ENCODE data around the gene ASB14.

Gene ASB14

DNA sequence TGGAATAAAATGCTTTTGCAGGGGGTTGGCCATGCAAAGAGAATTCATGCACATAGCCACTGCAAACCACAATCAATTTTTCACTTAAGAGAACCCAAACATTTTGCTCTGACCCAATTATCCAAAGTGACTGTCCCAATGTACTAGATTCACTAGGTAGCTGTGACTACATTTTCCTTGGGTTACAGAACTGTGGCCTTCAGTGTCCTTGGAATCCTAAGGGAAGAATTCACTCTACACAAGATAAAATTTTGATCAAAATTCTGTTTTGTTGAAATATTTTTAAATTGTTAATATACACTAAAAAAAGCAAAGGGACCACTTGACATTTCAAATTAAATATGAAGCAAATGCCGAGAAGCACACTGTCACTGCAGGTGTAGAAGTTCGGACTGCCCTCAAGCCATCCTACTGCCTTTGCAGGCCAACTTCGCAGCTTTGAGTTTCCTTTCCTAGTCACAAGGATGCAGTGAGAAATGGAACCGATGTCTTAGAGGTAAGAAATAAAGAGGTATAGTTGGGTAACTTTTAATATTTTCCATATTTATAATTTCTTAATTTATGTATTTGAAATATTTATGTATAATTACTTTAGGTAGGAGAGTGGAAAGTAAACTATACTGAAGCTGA is 527 bp upstream of the ASB14 start:
- Histone ChIP-seq H3K9ac (ENCODE audit: low read length) (no peak overlapping the region), H3K36me3 (ENCODE audit: insufficient read depth, low read length) (no peaks in the 10 kb centered on the region), H3K4me3 (ENCODE audit: low read depth in 1 of 2, low read length in 2 of 2) (no peak overlapping the region), H3K9me3 (ENCODE audit: low read length) (no peaks in the 10 kb centered on the region), H3K27me3 (ENCODE audit: control insufficient read depth in 1 of 2, insufficient read depth in 2 of 2, low read length in 2 of 2) (no peaks in the 10 kb centered on the region), H3K27ac (ENCODE audit: low read depth, low read length) (no peak overlapping the region), H3K4me1 (ENCODE audit: insufficient read depth, low read length) (no peaks in the 10 kb centered on the region)

DNA sequence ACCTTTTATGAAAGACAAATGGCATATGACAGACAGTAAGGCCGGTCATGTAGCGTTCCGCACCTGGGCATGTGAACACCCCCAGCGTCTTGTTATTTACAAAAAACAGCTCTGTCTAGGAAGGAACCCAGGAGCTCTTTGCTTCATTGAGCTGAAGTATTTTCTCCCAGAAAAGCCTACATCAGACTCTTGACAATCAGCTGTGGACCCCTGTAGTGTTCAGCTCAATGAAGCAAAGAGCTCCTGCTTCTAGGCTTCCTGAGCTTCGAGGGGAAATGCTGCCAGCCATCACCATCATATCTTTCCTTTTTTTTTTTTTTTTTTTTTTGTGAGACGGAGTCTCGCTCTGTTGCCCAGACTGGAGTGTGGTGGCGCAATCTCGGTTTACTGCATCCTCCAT is 4.1 kb downstream of the ASB14 start:
- no peaks in the 10 kb centered on the region for H3K27me3 ChIP-seq (ENCODE audit: control insufficient read depth in 1 of 2, insufficient read depth in 2 of 2, low read length in 2 of 2)
- H3K36me3 ChIP-seq (ENCODE audit: insufficient read depth, low read length) = no peaks in the 10 kb centered on the region
- no peak overlapping the region for H3K27ac ChIP-seq (ENCODE audit: low read depth, low read length)
- H3K9me3 ChIP-seq (ENCODE audit: low read length) = no peaks in the 10 kb centered on the region
- H3K4me3 ChIP-seq (ENCODE audit: low read depth in 1 of 2, low read length in 2 of 2) = no peak overlapping the region
- H3K9ac ChIP-seq (ENCODE audit: low read length) = no peak overlapping the region
- no peaks in the 10 kb centered on the region for H3K4me1 ChIP-seq (ENCODE audit: insufficient read depth, low read length)

DNA sequence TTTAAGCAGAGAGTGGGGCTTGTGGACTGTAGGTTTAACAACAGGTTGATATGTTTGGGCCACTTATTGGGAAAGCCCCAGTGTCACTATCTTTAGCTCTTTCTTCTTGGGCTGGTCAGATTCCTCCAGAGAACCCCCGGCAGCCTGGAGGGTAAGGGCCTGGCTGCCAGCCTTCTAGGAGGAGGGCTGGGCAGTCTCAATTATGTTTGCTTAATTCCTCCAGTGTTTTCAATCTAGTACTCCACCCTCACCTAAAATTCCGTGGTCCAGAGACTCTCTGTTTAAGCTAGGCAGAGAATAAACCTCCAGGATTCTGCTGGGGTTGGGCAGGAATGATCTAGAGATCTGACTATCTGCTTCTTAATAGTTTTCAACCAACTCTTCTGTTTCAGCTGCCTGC is 5.3 kb downstream of the ASB14 start:
- H3K4me1 ChIP-seq (ENCODE audit: insufficient read depth, low read length) = no peaks in the 10 kb centered on the region
- H3K9me3 ChIP-seq (ENCODE audit: low read length) = no peaks in the 10 kb centered on the region
- H3K9ac ChIP-seq (ENCODE audit: low read length) = no peak overlapping the region
- H3K27ac ChIP-seq (ENCODE audit: low read depth, low read length) = no peak overlapping the region
- no peaks in the 10 kb centered on the region for H3K27me3 ChIP-seq (ENCODE audit: control insufficient read depth in 1 of 2, insufficient read depth in 2 of 2, low read length in 2 of 2)
- H3K4me3 ChIP-seq (ENCODE audit: low read depth in 1 of 2, low read length in 2 of 2) = no peak overlapping the region
- H3K36me3 ChIP-seq (ENCODE audit: insufficient read depth, low read length) = no peaks in the 10 kb centered on the region

DNA sequence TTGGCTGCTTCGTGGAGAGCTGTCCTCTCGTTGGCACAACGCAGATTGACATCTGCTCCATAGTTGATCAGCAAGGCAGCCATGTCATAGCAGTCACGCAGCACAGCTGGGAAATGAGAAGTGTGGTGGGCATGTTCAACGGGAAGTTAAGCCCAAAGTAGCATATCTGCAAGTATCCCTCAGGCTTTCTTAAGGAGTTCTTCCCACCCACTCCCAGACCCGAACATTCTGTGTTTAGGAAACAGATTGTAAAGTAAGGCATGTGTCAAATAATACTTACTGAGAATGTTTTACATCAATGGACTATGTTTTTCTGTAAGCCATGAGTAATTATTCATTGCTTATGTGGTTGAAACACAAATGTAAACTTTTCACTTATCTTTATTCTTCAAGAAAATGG is 9.2 kb downstream of the ASB14 start:
- H3K27me3 ChIP-seq (ENCODE audit: control insufficient read depth in 1 of 2, insufficient read depth in 2 of 2, low read length in 2 of 2) = no peaks in the 10 kb centered on the region
- H3K9ac ChIP-seq (ENCODE audit: low read length) = no peak overlapping the region
- H3K36me3 ChIP-seq (ENCODE audit: insufficient read depth, low read length) = no peaks in the 10 kb centered on the region
- H3K9me3 ChIP-seq (ENCODE audit: low read length) = no peaks in the 10 kb centered on the region
- no peaks in the 10 kb centered on the region for H3K4me1 ChIP-seq (ENCODE audit: insufficient read depth, low read length)
- no peak overlapping the region for H3K27ac ChIP-seq (ENCODE audit: low read depth, low read length)
- no peak overlapping the region for H3K4me3 ChIP-seq (ENCODE audit: low read depth in 1 of 2, low read length in 2 of 2)

DNA sequence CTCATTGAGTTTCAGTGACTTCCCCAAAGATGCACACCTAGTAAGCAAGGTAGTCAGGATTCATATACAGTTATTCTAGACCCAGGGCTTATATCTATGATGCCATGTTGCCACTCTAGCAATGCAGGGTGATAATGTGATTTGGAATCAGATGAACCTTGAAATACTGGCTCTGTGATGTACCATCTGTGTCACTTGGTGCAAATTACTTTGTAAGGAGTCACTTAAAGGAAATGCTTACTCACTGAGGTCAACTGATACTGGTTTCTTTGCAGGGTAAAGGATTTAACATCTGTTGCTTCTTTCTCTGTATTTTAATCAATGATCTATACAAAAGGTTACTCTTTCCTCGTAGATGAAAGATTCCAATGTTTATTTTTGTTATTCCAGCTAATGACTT is 10.8 kb downstream of the ASB14 start:
- Histone ChIP-seq H3K4me3 (ENCODE audit: low read depth in 1 of 2, low read length in 2 of 2) (no peak overlapping the region), H3K27ac (ENCODE audit: low read depth, low read length) (no peak overlapping the region), H3K27me3 (ENCODE audit: control insufficient read depth in 1 of 2, insufficient read depth in 2 of 2, low read length in 2 of 2) (no peaks in the 10 kb centered on the region), H3K9me3 (ENCODE audit: low read length) (no peaks in the 10 kb centered on the region), H3K36me3 (ENCODE audit: insufficient read depth, low read length) (no peaks in the 10 kb centered on the region), H3K9ac (ENCODE audit: low read length) (no peak overlapping the region), H3K4me1 (ENCODE audit: insufficient read depth, low read length) (no peaks in the 10 kb centered on the region)

DNA sequence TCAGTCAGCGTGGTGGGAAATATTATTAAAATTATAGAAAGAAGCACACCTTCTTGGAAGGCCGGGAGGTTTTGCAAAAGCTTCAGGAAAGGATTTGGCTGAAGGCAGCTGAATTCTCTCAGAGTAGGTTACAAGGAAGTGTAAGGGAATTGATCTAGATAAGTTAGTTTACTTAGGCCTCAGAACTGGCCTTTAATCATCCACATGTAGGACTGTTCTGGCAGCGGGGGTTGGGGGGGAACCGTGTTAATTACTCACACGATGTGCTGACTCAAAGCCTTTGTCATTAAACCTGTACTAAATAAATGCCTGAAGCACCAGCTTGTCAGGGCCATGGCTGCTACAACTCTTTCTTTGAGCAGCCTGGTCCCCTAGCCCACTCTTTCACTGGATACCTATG is 12.8 kb downstream of the ASB14 start:
- Histone ChIP-seq H3K9ac (ENCODE audit: low read length) (no peak overlapping the region), H3K9me3 (ENCODE audit: low read length) (no peaks in the 10 kb centered on the region), H3K27ac (ENCODE audit: low read depth, low read length) (no peak overlapping the region), H3K27me3 (ENCODE audit: control insufficient read depth in 1 of 2, insufficient read depth in 2 of 2, low read length in 2 of 2) (no peaks in the 10 kb centered on the region), H3K4me1 (ENCODE audit: insufficient read depth, low read length) (no peaks in the 10 kb centered on the region), H3K36me3 (ENCODE audit: insufficient read depth, low read length) (peaks cover 5% of the 10 kb centered on the region), H3K4me3 (ENCODE audit: low read depth in 1 of 2, low read length in 2 of 2) (no peak overlapping the region)

DNA sequence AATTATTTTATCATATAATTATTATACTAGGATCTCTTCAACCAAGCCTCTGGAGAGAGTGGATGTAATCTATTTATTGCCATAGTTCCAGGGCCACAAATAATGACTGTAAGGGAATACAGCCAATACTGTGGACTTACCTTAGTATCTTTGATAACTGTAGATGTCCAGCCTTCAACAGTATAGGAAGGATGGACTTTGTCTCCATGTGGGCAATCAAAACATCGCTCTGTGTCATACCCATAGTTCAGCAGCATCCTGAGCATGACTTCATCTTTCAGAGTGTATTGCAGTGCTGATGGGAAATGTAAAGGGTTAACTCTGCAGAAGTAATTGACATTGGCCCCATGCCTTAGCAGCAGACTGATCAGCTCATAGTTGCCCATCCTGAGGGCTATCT is 14.2 kb downstream of the ASB14 start:
- no peak overlapping the region for H3K4me3 ChIP-seq (ENCODE audit: low read depth in 1 of 2, low read length in 2 of 2)
- no peak overlapping the region for H3K27ac ChIP-seq (ENCODE audit: low read depth, low read length)
- no peaks in the 10 kb centered on the region for H3K4me1 ChIP-seq (ENCODE audit: insufficient read depth, low read length)
- peaks cover 9% of the 10 kb centered on the region for H3K36me3 ChIP-seq (ENCODE audit: insufficient read depth, low read length)
- H3K9me3 ChIP-seq (ENCODE audit: low read length) = no peaks in the 10 kb centered on the region
- no peak overlapping the region for H3K9ac ChIP-seq (ENCODE audit: low read length)
- no peaks in the 10 kb centered on the region for H3K27me3 ChIP-seq (ENCODE audit: control insufficient read depth in 1 of 2, insufficient read depth in 2 of 2, low read length in 2 of 2)

DNA sequence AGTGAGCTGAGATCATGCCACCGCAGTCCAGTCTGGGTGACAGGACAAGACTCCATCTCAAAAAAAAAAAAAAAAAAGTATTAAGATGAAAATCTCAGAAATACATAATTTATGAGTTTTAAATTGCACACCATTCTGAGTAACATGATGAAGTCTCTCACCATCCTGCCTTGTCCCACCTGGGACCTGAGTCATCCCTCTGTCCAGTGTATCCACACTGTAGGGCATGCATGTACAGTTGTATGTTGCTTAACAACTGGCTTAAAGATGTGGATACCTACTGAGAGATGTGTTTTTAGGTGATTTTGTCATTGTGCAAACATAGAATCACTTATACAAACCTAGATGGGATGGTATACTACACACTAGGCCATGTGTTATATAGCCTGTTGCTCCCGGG is 17.1 kb downstream of the ASB14 start:
- no peaks in the 10 kb centered on the region for H3K9me3 ChIP-seq (ENCODE audit: low read length)
- H3K4me1 ChIP-seq (ENCODE audit: insufficient read depth, low read length) = no peaks in the 10 kb centered on the region
- no peaks in the 10 kb centered on the region for H3K27me3 ChIP-seq (ENCODE audit: control insufficient read depth in 1 of 2, insufficient read depth in 2 of 2, low read length in 2 of 2)
- peaks cover 13% of the 10 kb centered on the region for H3K36me3 ChIP-seq (ENCODE audit: insufficient read depth, low read length)
- H3K4me3 ChIP-seq (ENCODE audit: low read depth in 1 of 2, low read length in 2 of 2) = no peak overlapping the region
- no peak overlapping the region for H3K9ac ChIP-seq (ENCODE audit: low read length)
- no peak overlapping the region for H3K27ac ChIP-seq (ENCODE audit: low read depth, low read length)

DNA sequence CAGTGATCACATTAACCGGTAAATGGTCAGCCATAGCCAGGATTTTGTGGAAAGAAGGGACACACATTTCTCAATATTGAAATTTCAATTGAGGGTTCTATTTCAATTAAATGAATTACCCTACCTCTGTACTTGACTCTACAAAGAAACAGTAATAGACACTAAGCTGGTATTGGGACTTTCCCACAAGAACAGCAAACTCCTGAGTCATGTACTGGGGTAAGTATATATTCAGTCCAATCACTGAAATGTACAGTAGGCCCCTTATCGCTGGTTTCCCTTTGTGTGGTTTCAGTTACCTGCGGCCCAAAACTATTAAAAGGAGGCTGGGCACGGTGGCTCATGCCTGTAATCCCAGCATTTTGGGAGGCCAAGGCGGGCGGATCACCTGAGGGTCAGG is 17.6 kb downstream of the ASB14 start:
- no peaks in the 10 kb centered on the region for H3K4me1 ChIP-seq (ENCODE audit: insufficient read depth, low read length)
- no peaks in the 10 kb centered on the region for H3K27me3 ChIP-seq (ENCODE audit: control insufficient read depth in 1 of 2, insufficient read depth in 2 of 2, low read length in 2 of 2)
- no peaks in the 10 kb centered on the region for H3K9me3 ChIP-seq (ENCODE audit: low read length)
- H3K27ac ChIP-seq (ENCODE audit: low read depth, low read length) = no peak overlapping the region
- H3K9ac ChIP-seq (ENCODE audit: low read length) = no peak overlapping the region
- H3K36me3 ChIP-seq (ENCODE audit: insufficient read depth, low read length) = peaks cover 18% of the 10 kb centered on the region
- no peak overlapping the region for H3K4me3 ChIP-seq (ENCODE audit: low read depth in 1 of 2, low read length in 2 of 2)

DNA sequence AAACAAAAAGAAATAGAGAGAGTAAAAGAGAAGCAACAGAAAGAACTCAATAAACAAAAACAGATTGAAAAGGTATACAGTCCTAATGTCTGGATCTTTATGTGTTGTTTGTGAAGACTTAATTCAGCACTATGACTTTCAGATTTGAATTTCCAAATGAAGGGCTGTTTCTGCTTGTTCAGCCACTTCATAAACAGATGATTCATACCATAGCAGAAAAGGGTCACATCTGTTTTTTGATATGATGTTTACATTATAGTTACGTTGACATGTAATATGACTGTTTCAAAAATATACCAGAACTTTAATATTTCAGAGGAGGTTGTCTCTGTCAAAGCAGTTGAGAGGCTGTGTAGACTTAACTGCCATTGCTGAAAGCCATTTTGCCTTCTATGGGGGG is 24.1 kb downstream of the ASB14 start:
- Histone ChIP-seq H3K27me3 (ENCODE audit: control insufficient read depth in 1 of 2, insufficient read depth in 2 of 2, low read length in 2 of 2) (no peaks in the 10 kb centered on the region), H3K9me3 (ENCODE audit: low read length) (no peaks in the 10 kb centered on the region), H3K4me1 (ENCODE audit: insufficient read depth, low read length) (no peaks in the 10 kb centered on the region), H3K4me3 (ENCODE audit: low read depth in 1 of 2, low read length in 2 of 2) (no peak overlapping the region), H3K36me3 (ENCODE audit: insufficient read depth, low read length) (peaks cover 49% of the 10 kb centered on the region), H3K27ac (ENCODE audit: low read depth, low read length) (no peak overlapping the region), H3K9ac (ENCODE audit: low read length) (no peak overlapping the region)

DNA sequence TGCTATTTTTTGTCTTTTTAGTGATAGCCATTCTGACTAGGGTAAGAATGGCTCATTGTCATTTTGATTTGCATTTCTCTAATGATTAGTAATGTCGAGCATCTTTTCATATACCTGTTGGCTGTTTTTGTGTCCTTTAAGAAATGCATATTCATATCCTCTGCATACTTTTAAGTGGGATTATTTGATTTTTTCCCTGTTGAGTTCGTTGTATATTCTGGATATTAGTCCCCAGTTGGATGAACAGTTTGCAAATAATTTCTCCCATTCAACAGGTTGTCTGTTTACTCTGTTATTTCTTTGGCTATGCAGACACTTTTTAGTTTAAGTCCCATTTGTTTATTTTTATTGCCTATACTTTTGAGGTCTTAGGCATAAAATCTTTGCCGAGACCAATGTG is 30.6 kb downstream of the ASB14 start:
- no peaks in the 10 kb centered on the region for H3K9me3 ChIP-seq (ENCODE audit: low read length)
- H3K9ac ChIP-seq (ENCODE audit: low read length) = no peak overlapping the region
- no peak overlapping the region for H3K27ac ChIP-seq (ENCODE audit: low read depth, low read length)
- H3K36me3 ChIP-seq (ENCODE audit: insufficient read depth, low read length) = peaks cover 58% of the 10 kb centered on the region
- H3K27me3 ChIP-seq (ENCODE audit: control insufficient read depth in 1 of 2, insufficient read depth in 2 of 2, low read length in 2 of 2) = no peaks in the 10 kb centered on the region
- no peaks in the 10 kb centered on the region for H3K4me1 ChIP-seq (ENCODE audit: insufficient read depth, low read length)
- H3K4me3 ChIP-seq (ENCODE audit: low read depth in 1 of 2, low read length in 2 of 2) = no peak overlapping the region

DNA sequence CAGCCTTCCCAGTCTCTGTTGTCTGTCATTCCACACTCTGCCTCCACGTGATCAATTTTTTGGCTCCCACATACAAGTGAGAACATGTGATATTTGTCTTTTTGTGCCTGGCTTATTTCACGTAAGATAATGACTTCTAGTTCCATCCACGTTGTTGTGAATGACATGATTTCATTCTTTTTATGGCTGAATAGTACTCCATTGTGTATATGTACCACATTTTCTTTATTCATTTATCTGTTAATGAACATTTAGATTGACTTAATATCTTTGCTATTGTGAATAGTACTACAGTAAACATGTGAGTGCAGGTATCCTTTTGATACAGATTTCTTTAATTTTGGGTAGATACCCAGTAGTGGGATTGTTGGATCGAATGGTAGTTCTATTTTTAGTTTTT is 31.4 kb downstream of the ASB14 start:
- Histone ChIP-seq H3K9ac (ENCODE audit: low read length) (no peak overlapping the region), H3K4me1 (ENCODE audit: insufficient read depth, low read length) (no peaks in the 10 kb centered on the region), H3K27me3 (ENCODE audit: control insufficient read depth in 1 of 2, insufficient read depth in 2 of 2, low read length in 2 of 2) (no peaks in the 10 kb centered on the region), H3K36me3 (ENCODE audit: insufficient read depth, low read length) (peaks cover 54% of the 10 kb centered on the region), H3K4me3 (ENCODE audit: low read depth in 1 of 2, low read length in 2 of 2) (no peak overlapping the region), H3K27ac (ENCODE audit: low read depth, low read length) (no peak overlapping the region), H3K9me3 (ENCODE audit: low read length) (no peaks in the 10 kb centered on the region)

Measured in muscle layer of colon (tissue), 2 donors.